OCI-LY7 (cell line): ENCODE data around the gene BDP1. TPM values are rescaled to one million over a fixed set of nuclear protein-coding genes. Genes with fewer than 3 reads are reported as not detected.

Experiments used
- BruUV-seq: library from RNA; stranded (reverse); fragments of 400-500 nt; replicated peaks from 2 replicates; lab custom pipeline; 2021; lab: Mats Ljungman, UMichigan
- CTCF ChIA-PET: fragments of 300-600 bp; sonication (Branson Sonifier 250); formaldehyde crosslinking; loops from one replicate; lab custom pipeline; 2022; ENCODE audit warnings: antibody characterized with exemption; ENCODE audit not compliant: unreplicated experiment; lab: Charles Lee
- POLR2A ChIA-PET: fragments of 300-600 bp; sonication (Branson Sonifier 250); formaldehyde crosslinking; loops from one replicate; lab custom pipeline; 2022; ENCODE audit warnings: antibody characterized with exemption; lab: Charles Lee
- DNase-seq: peaks from one replicate; pipeline ENCODE4 v3.0.0-alpha.2; 2015; ENCODE audit warnings: low spot score
- H2AFZ ChIP-seq: fragments of 200-600 bp; sonication (generic), shearing (Covaris generic); 2 replicates; pipeline ENCODE4 v1.6.1; 2014; ENCODE audit warnings: mild to moderate bottlenecking, antibody characterized with exemption, low read length, moderate library complexity
- H3K27ac ChIP-seq: fragments of 200-600 bp; sonication (generic); 2 replicates; pipeline ENCODE4 v1.5.1; 2014; ENCODE audit warnings: mixed run types, low read depth, mild to moderate bottlenecking, moderate library complexity, low read length, inconsistent platforms; ENCODE audit not compliant: poor library complexity, severe bottlenecking
- H3K36me3 ChIP-seq: fragments of 200-600 bp; sonication (generic); 2 replicates; pipeline ENCODE4 v1.6.1; 2014; ENCODE audit warnings: mild to moderate bottlenecking, antibody characterized with exemption, low read length, moderate library complexity, mixed read lengths; ENCODE audit not compliant: insufficient read depth
- H3K4me1 ChIP-seq: fragments of 200-600 bp; sonication (generic); 2 replicates; pipeline ENCODE4 v1.5.1; 2014; ENCODE audit warnings: mild to moderate bottlenecking, low read length; ENCODE audit not compliant: insufficient read depth, poor library complexity, severe bottlenecking
- H3K4me2 ChIP-seq: fragments of 200-600 bp; sonication (generic); 2 replicates; pipeline ENCODE4 v1.6.1; 2014; ENCODE audit warnings: mild to moderate bottlenecking, low read length
- H3K4me3 ChIP-seq: fragments of 200-600 bp; sonication (generic); 2 replicates; pipeline ENCODE4 v1.5.1; 2014; ENCODE audit warnings: mild to moderate bottlenecking, low read depth, low read length; ENCODE audit not compliant: poor library complexity, severe bottlenecking
- H3K79me2 ChIP-seq: fragments of 200-600 bp; sonication (generic); 2 replicates; pipeline ENCODE4 v1.6.1; 2016; ENCODE audit warnings: low read depth, mild to moderate bottlenecking, low read length, moderate library complexity, mixed read lengths; ENCODE audit not compliant: insufficient read depth
- H3K9me2 ChIP-seq: fragments of 200-600 bp; sonication (generic); 2 replicates; pipeline ENCODE4 v1.6.1; 2016; ENCODE audit warnings: mild to moderate bottlenecking, low read length, mixed read lengths; ENCODE audit not compliant: insufficient read depth
- H3K9me3 ChIP-seq: fragments of 200-600 bp; sonication (generic); 2 replicates; pipeline ENCODE4 v1.6.1; 2014; ENCODE audit warnings: mild to moderate bottlenecking, mixed run types, low read length, mixed read lengths
- H4K20me1 ChIP-seq: fragments of 200-600 bp; sonication (generic); 2 replicates; pipeline ENCODE4 v1.6.1; 2014; ENCODE audit warnings: mild to moderate bottlenecking, antibody characterized with exemption, low read length, moderate library complexity, mixed read lengths; ENCODE audit not compliant: insufficient read depth
- CTCF ChIP-seq: fragments of 200-600 bp; sonication (generic); conservative IDR thresholded peaks from 2 replicates; pipeline ENCODE4 v1.5.1; 2014; ENCODE audit warnings: mild to moderate bottlenecking, antibody characterized with exemption, low read length, moderate library complexity, mixed read lengths
- EZH2phosphoT487 ChIP-seq: fragments of 200-600 bp; sonication (generic); IDR thresholded peaks from 2 replicates; pipeline ENCODE4 v1.6.1; 2018; ENCODE audit warnings: low read depth, borderline replicate concordance, mild to moderate bottlenecking, mixed run types, antibody characterized with exemption, low read length, moderate library complexity, mixed read lengths
- intact Hi-C: fragments of 100-400 bp; cut with micrococcal nuclease; formaldehyde crosslinking; loops from one replicate; pipeline ENCODE4 v1.10.0; 2022; ENCODE audit not compliant: unreplicated experiment
- total RNA-seq, 2 experiments: library from RNA; depleted of rRNA in 1 of 2; stranded (reverse); fragments of >200 nt in 1 of 2; shearing (Covaris generic) in 1 of 2; gene quantifications; 2 replicates each; pipeline ENCODE4 v1.2.3, GENCODE V29; 2014 to 2022

The BDP1 gene
- total RNA-seq, 2 experiments from 2014 or later: 29.2 to 37.3 TPM

DNA sequence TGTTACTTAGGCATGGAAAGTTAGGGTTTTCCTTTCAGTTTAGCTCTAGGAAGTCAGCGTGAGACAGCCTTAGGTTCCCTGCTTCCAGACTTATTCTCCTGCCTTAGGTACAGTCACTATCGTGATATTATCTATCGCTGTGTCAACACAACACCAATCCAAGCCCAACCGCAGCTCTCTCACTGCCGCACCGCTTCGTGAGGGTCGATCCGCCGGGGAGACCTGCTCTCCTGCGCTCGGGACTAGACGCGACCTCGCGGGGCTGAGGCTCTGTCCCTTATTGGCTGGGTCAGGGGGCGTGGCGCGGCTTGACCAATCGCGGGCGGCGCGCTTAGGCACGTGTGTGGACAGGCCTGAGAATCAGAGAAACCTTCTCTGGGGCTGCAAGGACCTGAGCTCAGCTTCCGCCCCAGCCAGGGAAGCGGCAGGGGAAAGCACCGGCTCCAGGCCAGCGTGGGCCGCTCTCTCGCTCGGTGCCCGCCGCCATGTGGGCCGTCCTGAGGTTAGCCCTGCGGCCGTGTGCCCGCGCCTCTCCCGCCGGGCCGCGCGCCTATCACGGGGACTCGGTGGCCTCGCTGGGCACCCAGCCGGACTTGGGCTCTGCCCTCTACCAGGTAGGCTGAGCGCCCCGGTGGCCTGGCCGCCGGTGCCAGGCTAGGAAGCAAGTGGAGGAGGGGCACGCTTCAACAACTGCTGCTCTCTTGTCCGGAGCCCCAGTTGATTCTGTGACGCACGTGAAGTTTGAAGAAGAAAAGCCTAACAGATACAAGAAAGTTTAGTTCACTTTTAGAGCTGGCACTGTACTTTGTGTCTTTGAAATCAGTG, 131.7 kb downstream of the BDP1 start, which contains the start of gene MCCC2:
TSS of gene MCCC2 (plus strand) at position 400 of the 825 bp plus-strand sequence. CDS start at position 486, 86 bp downstream.
- BruUV-seq: TSS peak; percentile 76
- intact Hi-C loops: no loop called here
- peak within 1 kb of the TSS; percentile 85 for H3K4me3 ChIP-seq
- H3K9me3 ChIP-seq: no peaks in the 10 kb centered on the region
- H3K79me2 ChIP-seq: peaks cover 30% of the 10 kb centered on the region; the same call in 1 of the 2 replicates
- H3K4me2 ChIP-seq: peak within 1 kb of the TSS; percentile 91
- H3K27ac ChIP-seq: peak within 1 kb of the TSS; percentile 49
- H3K36me3 ChIP-seq: no peaks in the 10 kb centered on the region
- H4K20me1 ChIP-seq: no peaks in the 10 kb centered on the region
- no peaks in the 10 kb centered on the region for H3K9me2 ChIP-seq
- CTCF ChIA-PET: interaction anchor here (0.9 to 1.5 kb wide), 3 partner anchors 13 to 128 kb away, joined by 3 read pairs; no protein-coding TSS in a partner anchor
- peaks cover 19% of the 10 kb centered on the region for H3K4me1 ChIP-seq
- peak; percentile 98 for DNase-seq
- H2AFZ ChIP-seq: peak within 1 kb of the TSS; percentile 98
- TF ChIP-seq EZH2phosphoT487 (no peak), CTCF (no peak)
- POLR2A ChIA-PET: interaction anchor here (0.5 to 1.5 kb wide), 6 partner anchors 13 to 1261 kb away, joined by 3 to 7 read pairs (median 3); no protein-coding TSS in a partner anchor

DNA sequence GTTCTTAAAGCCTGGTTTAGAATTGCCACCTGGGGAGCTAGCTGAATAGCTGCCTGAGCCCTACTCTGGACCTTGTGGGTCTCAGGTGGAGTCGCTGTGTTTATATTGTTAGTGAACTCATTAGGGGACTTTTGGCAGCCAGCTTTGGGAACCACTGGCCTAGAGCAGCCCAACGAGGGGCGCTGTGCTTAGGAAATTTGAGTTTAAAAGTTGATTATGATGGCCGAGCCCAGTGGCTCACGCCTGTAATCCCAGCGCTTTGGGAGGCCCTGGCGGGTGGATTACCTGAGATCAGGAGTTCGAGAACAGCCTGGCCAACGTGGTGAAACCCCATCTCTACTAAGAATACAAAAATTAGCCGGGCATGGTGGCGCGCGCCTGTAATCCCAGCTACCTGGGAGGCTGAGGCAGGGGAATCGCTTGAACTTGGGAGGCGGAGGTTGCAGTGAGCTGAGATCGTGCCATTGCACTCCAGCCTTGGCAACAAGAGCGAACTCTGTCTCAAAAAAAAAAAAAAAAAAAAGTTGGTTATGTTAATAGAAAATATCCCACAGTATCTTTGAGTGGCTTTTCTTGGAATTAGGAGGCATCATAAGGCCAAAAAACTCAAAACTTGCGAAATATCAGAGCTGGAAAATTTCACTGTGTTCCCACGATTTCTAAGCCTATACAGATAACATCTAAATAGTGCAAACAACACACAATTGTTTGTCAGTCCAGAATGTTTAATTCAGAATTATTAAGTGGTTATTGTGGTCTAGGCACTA, 132.5 kb downstream of the BDP1 start:
- no peak for DNase-seq
- intact Hi-C loops: no loop called here

More for the DNA sequence above, 132.5 kb downstream of the BDP1 start:
- H3K9me2 ChIP-seq: no peaks in the 10 kb centered on the region
- no peaks in the 10 kb centered on the region for H4K20me1 ChIP-seq
- peak overlapping the region; percentile 98; the same call in 1 of the 2 replicates for H2AFZ ChIP-seq
- H3K4me3 ChIP-seq: peak overlapping the region; percentile 85
- no TSS peak for BruUV-seq
- no peaks in the 10 kb centered on the region for H3K9me3 ChIP-seq
- peak overlapping the region; percentile 69 for H3K4me2 ChIP-seq
- H3K4me1 ChIP-seq: peaks cover 19% of the 10 kb centered on the region
- TF ChIP-seq CTCF (peak; percentile 45), EZH2phosphoT487 (no peak)
- CTCF ChIA-PET: interaction anchor here (0.9 kb wide), 2 partner anchors 47 to 128 kb away, joined by 3 read pairs; no protein-coding TSS in a partner anchor
- POLR2A ChIA-PET: interaction anchor here (0.5 to 1.5 kb wide), 6 partner anchors 12 to 1260 kb away, joined by 3 to 7 read pairs (median 3); no protein-coding TSS in a partner anchor
- H3K36me3 ChIP-seq: peaks cover 6% of the 10 kb centered on the region
- H3K27ac ChIP-seq: peak overlapping the region; percentile 36
- peaks cover 30% of the 10 kb centered on the region; the same call in 1 of the 2 replicates for H3K79me2 ChIP-seq
